Fibroblast of lung (primary cell): ENCODE results near the gene MBNL3. TPM values are rescaled to one million over a fixed set of nuclear protein-coding genes. Genes with fewer than 3 reads are reported as not detected.
"Not testable (repeated sequence)": the region's sequence is repeated elsewhere in the genome, so short reads cannot be mapped to it uniquely, and the experiment has no call there.

ENCODE experiments used
- DNase-seq, 2 donors: peaks; one replicate each; pipeline versions ENCODE4 v3.0.0 to v3.0.0-alpha.2; 2010; ENCODE audit warnings: low read depth in 2 of 2
- H2AFZ ChIP-seq: 2 replicates; pipeline ENCODE4 v1.5.1; 2012; ENCODE audit warnings: low read length, control low read depth, inconsistent platforms
- H3K27ac ChIP-seq: 2 replicates; pipeline ENCODE4 v1.5.1; 2011; ENCODE audit warnings: low read length, control low read depth; ENCODE audit not compliant: insufficient read depth
- H3K27me3 ChIP-seq: 2 replicates; pipeline ENCODE4 v1.5.1; 2011; ENCODE audit warnings: mild to moderate bottlenecking, low read length; ENCODE audit not compliant: control insufficient read depth, insufficient read depth
- H3K36me3 ChIP-seq: 2 replicates; pipeline ENCODE4 v1.5.1; 2011; ENCODE audit warnings: low read length; ENCODE audit not compliant: control insufficient read depth, insufficient read depth
- H3K4me1 ChIP-seq: 2 replicates; pipeline ENCODE4 v1.5.1; 2011; ENCODE audit warnings: low read length; ENCODE audit not compliant: control insufficient read depth, insufficient read depth; ENCODE audit errors: extremely low read depth
- H3K4me2 ChIP-seq: 2 replicates; pipeline ENCODE4 v1.5.1; 2011; ENCODE audit warnings: low read length, control low read depth; ENCODE audit not compliant: insufficient read depth; ENCODE audit errors: extremely low read depth
- H3K4me3 ChIP-seq, 4 experiments: fragments of 200-600 bp in 1 of 4; sonication (generic) in 1 of 4; replicated peaks in 1 of 4; 2 replicates each; pipeline ENCODE4 v1.5.1; 2011 to 2016; ENCODE audit warnings: low read length in 4 of 4, low read depth in 3 of 4, mild to moderate bottlenecking in 3 of 4, control low read depth in 2 of 4, inconsistent platforms in 1 of 4, mixed read lengths in 1 of 4; ENCODE audit not compliant: insufficient read depth in 1 of 4; ENCODE audit errors: control extremely low read depth in 1 of 4
- H3K79me2 ChIP-seq: 2 replicates; pipeline ENCODE4 v1.5.1; 2012; ENCODE audit warnings: mild to moderate bottlenecking, low read length, inconsistent platforms; ENCODE audit not compliant: control insufficient read depth, insufficient read depth
- H3K9ac ChIP-seq: 2 replicates; pipeline ENCODE4 v1.5.1; 2011; ENCODE audit warnings: mild to moderate bottlenecking, low read length, control low read depth; ENCODE audit not compliant: insufficient read depth
- H3K9me3 ChIP-seq: 2 replicates; pipeline ENCODE4 v1.5.1; 2012; ENCODE audit warnings: low read depth, low read length; ENCODE audit not compliant: control insufficient read depth, insufficient read depth
- H4K20me1 ChIP-seq: 2 replicates; pipeline ENCODE4 v1.5.1; 2011; ENCODE audit warnings: low read length; ENCODE audit not compliant: control insufficient read depth, insufficient read depth; ENCODE audit errors: extremely low read depth
- EZH2 ChIP-seq: IDR thresholded peaks from 2 replicates; pipeline ENCODE4 v1.5.1; 2012; ENCODE audit warnings: low read length, control low read depth, mild to moderate bottlenecking; ENCODE audit errors: missing control alignments
- polyA plus RNA-seq, 2 donors: library from polyadenylated mRNA; depleted of rRNA in 1 of 2; stranded (reverse) in 1 of 2; unstranded in 1 of 2; fragments of >200 nt; gene quantifications; 2 replicates each; pipeline ENCODE4 v1.2.1, GENCODE V29; 2011 to 2012; ENCODE audit warnings: missing spikeins in 1 of 2
- total RNA-seq: library from RNA; depleted of rRNA; stranded (reverse); fragments of >200 nt; gene quantifications from 2 replicates; pipeline ENCODE4 v1.2.1, GENCODE V29; 2014
- TF ChIP-seq, protein P1 (sequence below), 2 donors: IDR thresholded peaks in 1 of 2; conservative IDR thresholded peaks in 1 of 2; 1 replicate in 1 of 2; 2 replicates in 1 of 2; pipeline ENCODE4 v1.5.1; 2011 to 2012; ENCODE audit warnings: low read length in 2 of 2, control low read depth in 1 of 2, inconsistent platforms in 1 of 2, low read depth in 1 of 2, mild to moderate bottlenecking in 1 of 2

Gene MBNL3
- total and polyA plus RNA-seq, 2 donors (not counting 1 experiment from before 2014, with no cell fraction given), result 2.6 to 4.5 TPM

DNA sequence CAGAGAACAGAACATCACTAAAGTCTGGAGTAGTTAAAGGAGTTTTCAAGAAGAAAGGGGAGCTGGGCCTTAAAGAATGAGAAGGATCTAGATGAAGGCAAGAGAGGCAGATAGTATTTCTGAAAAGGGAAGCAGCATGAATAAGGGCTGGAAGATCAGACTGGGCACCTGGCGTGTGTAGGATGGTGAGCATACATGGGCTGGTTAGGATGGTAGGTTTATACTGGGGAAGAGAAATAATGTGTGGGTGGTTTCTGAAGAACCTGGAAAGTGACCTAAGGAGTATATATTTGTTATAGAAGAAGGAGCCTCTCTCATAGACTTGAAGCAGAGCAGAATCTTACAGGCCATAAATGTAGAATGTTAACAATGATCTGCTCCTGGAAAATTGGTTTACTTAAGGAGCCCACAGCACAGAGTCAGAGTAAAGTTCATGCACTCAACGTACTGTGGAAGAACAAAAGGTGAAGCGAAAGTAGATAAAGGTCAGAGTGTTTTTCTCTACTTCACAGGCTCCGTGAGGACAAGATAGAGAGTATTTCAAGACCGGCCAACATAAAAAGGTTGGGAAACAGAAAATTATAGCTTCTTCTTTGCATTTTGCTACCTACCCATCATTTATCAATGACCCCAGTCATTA, 35.8 kb downstream of the MBNL3 start:
- H3K4me1 ChIP-seq, result no peaks in the 10 kb centered on the region
- no peak for DNase-seq
- H3K4me2 ChIP-seq, result no peak overlapping the region
- H3K27me3 ChIP-seq, result no peaks in the 10 kb centered on the region
- H3K9ac ChIP-seq, result no peak overlapping the region
- H3K4me3 ChIP-seq, result no peak overlapping the region
- H3K36me3 ChIP-seq, result no peaks in the 10 kb centered on the region
- H4K20me1 ChIP-seq, result no peaks in the 10 kb centered on the region
- no peak overlapping the region for H3K27ac ChIP-seq
- no peaks in the 10 kb centered on the region for H3K9me3 ChIP-seq
- TF ChIP-seq EZH2, result no peak
- TF ChIP-seq, protein P1, sequence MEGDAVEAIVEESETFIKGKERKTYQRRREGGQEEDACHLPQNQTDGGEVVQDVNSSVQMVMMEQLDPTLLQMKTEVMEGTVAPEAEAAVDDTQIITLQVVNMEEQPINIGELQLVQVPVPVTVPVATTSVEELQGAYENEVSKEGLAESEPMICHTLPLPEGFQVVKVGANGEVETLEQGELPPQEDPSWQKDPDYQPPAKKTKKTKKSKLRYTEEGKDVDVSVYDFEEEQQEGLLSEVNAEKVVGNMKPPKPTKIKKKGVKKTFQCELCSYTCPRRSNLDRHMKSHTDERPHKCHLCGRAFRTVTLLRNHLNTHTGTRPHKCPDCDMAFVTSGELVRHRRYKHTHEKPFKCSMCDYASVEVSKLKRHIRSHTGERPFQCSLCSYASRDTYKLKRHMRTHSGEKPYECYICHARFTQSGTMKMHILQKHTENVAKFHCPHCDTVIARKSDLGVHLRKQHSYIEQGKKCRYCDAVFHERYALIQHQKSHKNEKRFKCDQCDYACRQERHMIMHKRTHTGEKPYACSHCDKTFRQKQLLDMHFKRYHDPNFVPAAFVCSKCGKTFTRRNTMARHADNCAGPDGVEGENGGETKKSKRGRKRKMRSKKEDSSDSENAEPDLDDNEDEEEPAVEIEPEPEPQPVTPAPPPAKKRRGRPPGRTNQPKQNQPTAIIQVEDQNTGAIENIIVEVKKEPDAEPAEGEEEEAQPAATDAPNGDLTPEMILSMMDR (conservative IDR thresholded peaks at IDR 0.05 in 1 of 2, IDR thresholded peaks at IDR 0.05 in 1 of 2; ENCODE audit: low read depth in 1 of 2, low read length in 2 of 2), result no peak
- H2AFZ ChIP-seq, result no peak overlapping the region
- no peaks in the 10 kb centered on the region for H3K79me2 ChIP-seq

DNA sequence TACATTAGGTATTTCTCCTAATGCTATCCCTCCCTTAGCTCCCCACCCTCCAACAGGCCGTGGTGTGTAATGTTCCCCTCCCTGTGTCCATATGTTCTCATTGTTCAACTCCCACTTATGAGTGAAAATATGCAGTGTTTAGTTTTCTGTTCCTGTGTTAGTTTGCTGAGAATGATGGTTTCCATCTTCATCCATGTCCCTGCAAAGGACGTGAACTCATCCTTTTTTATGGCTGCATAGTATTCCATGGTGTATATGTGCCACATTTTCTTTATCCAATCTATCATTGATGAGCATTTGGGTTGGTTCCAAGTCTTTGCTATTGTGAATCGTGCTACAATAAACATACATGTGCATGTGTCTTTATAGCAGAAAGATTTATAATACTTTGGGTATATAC, 42.9 kb downstream of the MBNL3 start:
- H3K27me3 ChIP-seq, H3K9ac ChIP-seq, H3K27ac ChIP-seq, H3K36me3 ChIP-seq, H4K20me1 ChIP-seq, H3K4me3 ChIP-seq, H3K4me2 ChIP-seq, H3K4me1 ChIP-seq, H3K9me3 ChIP-seq, H3K79me2 ChIP-seq, H2AFZ ChIP-seq, DNase-seq: not testable (repeated sequence)

DNA sequence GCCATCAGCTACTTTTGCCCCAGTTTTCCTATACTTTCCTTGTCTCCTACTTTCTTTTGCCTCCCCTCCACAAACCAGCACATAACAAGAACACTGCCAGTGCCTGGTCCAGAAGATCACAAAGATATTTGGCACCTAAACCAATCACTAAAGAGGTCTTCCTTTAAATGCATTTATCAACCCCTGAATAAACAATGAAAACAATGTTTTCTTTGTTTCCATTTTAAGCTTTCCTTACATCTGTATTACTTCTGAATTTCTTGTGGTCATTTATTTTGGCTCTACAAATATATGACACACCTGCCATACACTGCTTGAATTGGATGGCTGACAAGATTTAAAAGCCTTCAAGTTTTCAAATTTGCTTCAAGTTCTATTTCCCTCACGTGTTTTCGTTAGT, 43.9 kb downstream of the MBNL3 start:
- Histone ChIP-seq H3K9ac (no peak overlapping the region), H3K27me3 (no peaks in the 10 kb centered on the region)
- peak in 1 of 2 donors; percentile 11 for DNase-seq

More for the DNA sequence above, 43.9 kb downstream of the MBNL3 start:
- H3K36me3 ChIP-seq, result no peaks in the 10 kb centered on the region
- H3K4me3 ChIP-seq, result no peak overlapping the region
- H3K4me2 ChIP-seq, result no peak overlapping the region
- H2AFZ ChIP-seq, result no peak overlapping the region
- H3K27ac ChIP-seq, result no peak overlapping the region
- no peaks in the 10 kb centered on the region for H3K9me3 ChIP-seq
- no peaks in the 10 kb centered on the region for H4K20me1 ChIP-seq
- no peak for TF ChIP-seq EZH2
- H3K4me1 ChIP-seq, result no peaks in the 10 kb centered on the region
- no peaks in the 10 kb centered on the region for H3K79me2 ChIP-seq
